HCT116 (cell line): ENCODE data around the gene ZNF438. TPM values are rescaled to one million over a fixed set of nuclear protein-coding genes. Genes with fewer than 3 reads are reported as not detected.

ENCODE experiments used
- ATAC-seq: fragments of 200-7000 bp; cut with Tn5 transposase; 2 replicates; pipeline ENCODE4 v1.9.1; 2020; ENCODE audit warnings: mild to moderate bottlenecking, moderate library complexity
- BruUV-seq: library from RNA; stranded (reverse); fragments of 400-500 nt; replicated peaks from 2 replicates; lab custom pipeline; 2021; lab: Mats Ljungman, UMichigan
- CTCF ChIA-PET: fragments of 300-600 bp; sonication (Branson Sonifier 250); formaldehyde crosslinking; loops from one replicate; lab custom pipeline; 2021; ENCODE audit warnings: antibody characterized with exemption; lab: Charles Lee
- POLR2A ChIA-PET: fragments of 300-600, 350-600 bp; sonication (Branson Sonifier 250); formaldehyde crosslinking; loops from one replicate; lab custom pipeline; 2021; ENCODE audit warnings: antibody characterized with exemption; lab: Charles Lee
- RAD21 ChIA-PET, 2 experiments: fragments of 300-600 bp; sonication (Branson Sonifier 250); formaldehyde crosslinking; loops; one replicate each; lab custom pipeline; 2023; ENCODE audit warnings: low total read pairs in 2 of 2; ENCODE audit not compliant: uncharacterized antibody in 2 of 2, unreplicated experiment in 2 of 2, low non-redundant PET in 1 of 2; lab: Charles Lee
- DNase-seq: peaks from one replicate; pipeline ENCODE4 v3.0.0-alpha.2; 2010; ENCODE audit warnings: low read depth, low spot score
- H2AFZ ChIP-seq: fragments of 200-600 bp; shearing (Covaris generic), sonication (generic); 2 replicates; pipeline ENCODE4 v1.6.1; 2017; ENCODE audit warnings: low read depth, mixed run types, mixed read lengths, antibody characterized with exemption, low read length; ENCODE audit not compliant: poor library complexity, severe bottlenecking
- H3K27ac ChIP-seq: 2 replicates; pipeline ENCODE4 v1.5.1; 2012; ENCODE audit warnings: low read depth, low read length
- H3K27me3 ChIP-seq: fragments of 200-600 bp; sonication (generic); 2 replicates; pipeline ENCODE4 v1.6.1; 2016; ENCODE audit warnings: mixed run types, low read length, mixed read lengths; ENCODE audit not compliant: insufficient read depth
- H3K36me3 ChIP-seq, 2 experiments: fragments of 200-500 bp in 1 of 2; fragments of 200-600 bp in 1 of 2; sonication (Bioruptor generic) in 1 of 2; sonication (generic) in 1 of 2; 2 replicates each; pipeline versions ENCODE4 v1.5.1 to v1.6.1; 2014 to 2016; ENCODE audit warnings: low read length in 2 of 2, inconsistent platforms in 1 of 2, mixed read lengths in 1 of 2, mixed run types in 1 of 2; ENCODE audit not compliant: insufficient read depth in 2 of 2, control insufficient read depth in 1 of 2
- H3K4me1 ChIP-seq, 2 experiments: fragments of 200-600 bp in 1 of 2; sonication (generic) in 1 of 2; 2 replicates each; pipeline versions ENCODE4 v1.5.1 to v1.6.1; 2012 to 2017; ENCODE audit warnings: low read length in 2 of 2, inconsistent platforms in 1 of 2, mild to moderate bottlenecking in 1 of 2, mixed read lengths in 1 of 2, mixed run types in 1 of 2, moderate library complexity in 1 of 2; ENCODE audit not compliant: insufficient read depth in 2 of 2, control insufficient read depth in 1 of 2
- H3K4me2 ChIP-seq: fragments of 200-600 bp; sonication (generic); 2 replicates; pipeline ENCODE4 v1.6.1; 2017; ENCODE audit warnings: mixed run types, low read length, mixed read lengths
- H3K4me3 ChIP-seq, 2 experiments: fragments of 200-600 bp in 1 of 2; sonication (generic) in 1 of 2; replicated peaks in 1 of 2; 2 replicates each; pipeline ENCODE4 v1.5.1; 2011 to 2016; ENCODE audit warnings: low read length in 2 of 2, control low read depth in 1 of 2, low read depth in 1 of 2, mild to moderate bottlenecking in 1 of 2, mixed read lengths in 1 of 2, mixed run types in 1 of 2
- H3K79me2 ChIP-seq: fragments of 200-600 bp; sonication (generic); 2 replicates; pipeline ENCODE4 v1.6.1; 2017; ENCODE audit warnings: mild to moderate bottlenecking, mixed run types, low read length, moderate library complexity, mixed read lengths; ENCODE audit not compliant: insufficient read depth
- H3K9ac ChIP-seq: fragments of 200-600 bp; sonication (generic); 2 replicates; pipeline ENCODE4 v1.6.1; 2016; ENCODE audit warnings: low read length, mixed read lengths
- H3K9me2 ChIP-seq: fragments of 200-600 bp; sonication (generic), shearing (Covaris generic); 2 replicates; pipeline ENCODE4 v1.6.1; 2017; ENCODE audit warnings: mixed run types, mild to moderate bottlenecking, moderate library complexity; ENCODE audit not compliant: insufficient read depth
- H3K9me3 ChIP-seq, 2 experiments: fragments of 200-500 bp in 1 of 2; fragments of 200-600 bp in 1 of 2; sonication (Bioruptor generic) in 1 of 2; sonication (generic) in 1 of 2; 2 replicates each; pipeline ENCODE4 v1.6.1; 2014 to 2017; ENCODE audit warnings: low read length in 2 of 2, mixed read lengths in 2 of 2, inconsistent platforms in 1 of 2, low read depth in 1 of 2, mild to moderate bottlenecking in 1 of 2, mixed run types in 1 of 2, moderate library complexity in 1 of 2; ENCODE audit not compliant: control insufficient read depth in 1 of 2, insufficient read depth in 1 of 2
- H4K20me1 ChIP-seq: fragments of 200-600 bp; sonication (generic), shearing (Covaris generic); 2 replicates; pipeline ENCODE4 v1.6.1; 2017; ENCODE audit warnings: mixed run types, mild to moderate bottlenecking, moderate library complexity; ENCODE audit not compliant: insufficient read depth
- CBX3 ChIP-seq: IDR thresholded peaks from 2 replicates; pipeline ENCODE4 v1.6.1; 2012; ENCODE audit warnings: low read depth
- CEBPB ChIP-seq: IDR thresholded peaks from 2 replicates; pipeline ENCODE4 v1.6.1; 2012; ENCODE audit warnings: low read depth
- EZH2 ChIP-seq: fragments of 200-600 bp; sonication (generic); IDR thresholded peaks from 2 replicates; pipeline ENCODE4 v1.6.1; 2017; ENCODE audit warnings: antibody characterized with exemption, mixed run types
- FOSL1 ChIP-seq: IDR thresholded peaks from 2 replicates; pipeline ENCODE4 v1.6.1; 2012; ENCODE audit warnings: low read depth
- POLR2AphosphoS5 ChIP-seq: IDR thresholded peaks from 2 replicates; pipeline ENCODE4 v1.6.1; 2011; ENCODE audit warnings: mild to moderate bottlenecking, low read depth, low read length, moderate library complexity
- SIN3A ChIP-seq: IDR thresholded peaks from 2 replicates; pipeline ENCODE4 v1.6.1; 2012; ENCODE audit warnings: low read depth
- SP1 ChIP-seq: IDR thresholded peaks from 2 replicates; pipeline ENCODE4 v1.6.1; 2012; ENCODE audit warnings: low read depth
- SRF ChIP-seq: IDR thresholded peaks from 2 replicates; pipeline ENCODE4 v1.6.1; 2012; ENCODE audit warnings: low read depth
- TCF7L2 ChIP-seq: IDR thresholded peaks from 2 replicates; pipeline ENCODE4 v1.7.0; 2011; ENCODE audit warnings: borderline replicate concordance, inconsistent platforms; ENCODE audit not compliant: insufficient read depth, insufficient read length; ENCODE audit errors: extremely low read depth
- YY1 ChIP-seq: IDR thresholded peaks from 2 replicates; pipeline ENCODE4 v1.6.1; 2011; ENCODE audit warnings: low read length, low read depth, moderate library complexity, mild to moderate bottlenecking; ENCODE audit not compliant: insufficient replicate concordance; ENCODE audit errors: extremely low read depth
- intact Hi-C: fragments of 100-400 bp; cut with micrococcal nuclease; formaldehyde crosslinking; loops from 2 replicates; pipeline ENCODE4 v1.10.0; 2022
- total RNA-seq: library from RNA; stranded (reverse); gene quantifications from one replicate; pipeline ENCODE4 v1.2.1, GENCODE V29; 2021; ENCODE audit not compliant: unreplicated experiment
- TF ChIP-seq, protein P1 (sequence below): IDR thresholded peaks from 2 replicates; pipeline ENCODE4 v1.6.1; 2011; ENCODE audit warnings: mild to moderate bottlenecking, low read length, moderate library complexity; ENCODE audit not compliant: insufficient replicate concordance; ENCODE audit errors: extremely low read depth
- TF ChIP-seq, protein P2 (sequence below): IDR thresholded peaks from 2 replicates; pipeline ENCODE4 v1.6.1; 2012
- TF ChIP-seq, protein P3 (sequence below): IDR thresholded peaks from 2 replicates; pipeline ENCODE4 v1.6.1; 2012; ENCODE audit warnings: low read depth

ZNF438 gene
- total RNA-seq, 1 experiment from 2014 or later = 3.3 TPM

DNA sequence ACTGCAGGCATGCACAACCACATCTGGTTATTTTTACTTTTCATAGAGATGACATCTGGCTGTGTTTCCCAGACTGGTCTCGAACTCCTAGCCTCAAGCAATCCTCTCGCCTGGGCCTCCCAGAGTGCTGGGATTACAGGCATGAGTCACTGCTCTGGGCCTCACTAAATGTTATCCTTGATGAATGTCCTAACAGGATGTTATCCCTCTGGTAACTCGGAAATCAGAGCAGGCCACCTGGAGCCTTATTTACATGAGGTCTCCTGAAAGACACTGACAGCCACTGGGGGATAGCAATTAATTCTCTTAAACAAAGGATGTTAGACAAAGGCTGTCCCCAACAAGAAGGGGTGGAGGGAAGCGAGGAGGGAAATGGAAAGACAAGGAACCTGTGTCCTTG, 4.5 kb upstream of the ZNF438 start:
- Histone ChIP-seq H3K4me1 (peaks cover 4 to 35% of the 10 kb centered on the region in 2 experiments; a peak in 3 of 4 replicates), H3K4me3 (no peak overlapping the region), H4K20me1 (no peaks in the 10 kb centered on the region), H3K4me2 (peak overlapping the region; percentile 12; the same call in 1 of the 2 replicates), H3K27ac (no peak overlapping the region), H3K9me2 (no peaks in the 10 kb centered on the region), H3K79me2 (no peaks in the 10 kb centered on the region), H2AFZ (no peak overlapping the region), H3K27me3 (no peaks in the 10 kb centered on the region), H3K9me3 (no peaks in the 10 kb centered on the region), H3K36me3 (no peaks in the 10 kb centered on the region), H3K9ac (no peak overlapping the region)
- DNase-seq = no peak
- TF ChIP-seq EZH2 (no peak), FOSL1 (0 out of 2 replicates have a peak, but pooled peaks have one; percentile 5)
- intact Hi-C loops = no loop called here
- ATAC-seq = no peak
- ChIA-PET CTCF (no interaction called here), POLR2A (no interaction called here), RAD21 (no interaction called here)
- BruUV-seq = no TSS peak

DNA sequence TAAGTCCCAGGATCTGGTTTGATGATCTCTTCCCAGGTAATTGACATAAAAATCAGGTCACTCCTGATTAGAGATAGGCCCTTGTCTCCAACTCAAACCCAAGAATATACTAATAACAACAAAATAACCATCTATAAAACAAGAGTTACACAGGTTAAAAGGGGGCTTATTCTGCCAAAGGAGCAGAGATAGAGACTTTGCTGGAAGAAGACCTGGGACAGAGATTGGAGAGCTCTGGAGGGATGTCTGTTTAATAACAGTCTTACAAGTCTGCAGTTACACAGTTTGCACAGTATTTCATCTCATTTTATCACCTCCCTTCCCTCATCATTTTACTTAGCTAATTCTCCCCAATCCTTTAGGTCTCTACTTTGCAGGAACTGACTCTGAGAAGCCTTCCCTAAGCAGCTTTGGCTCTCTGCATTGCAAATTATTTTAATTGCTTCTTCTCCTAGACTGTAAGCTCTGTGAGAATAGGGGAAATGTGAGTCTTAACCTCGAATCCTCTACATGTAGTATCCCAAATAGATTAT, 3.7 kb upstream of the ZNF438 start:
- Histone ChIP-seq H3K79me2 (no peaks in the 10 kb centered on the region), H3K9ac (no peak overlapping the region), H3K27me3 (no peaks in the 10 kb centered on the region), H3K4me1 (peaks cover 8 to 41% of the 10 kb centered on the region in 2 experiments), H2AFZ (no peak overlapping the region), H3K4me2 (no peak overlapping the region), H3K4me3 (no peak overlapping the region)
- ChIA-PET POLR2A (no interaction called here), RAD21 (no interaction called here)
- TF ChIP-seq SP1 (no peak), SRF (no peak), YY1 (no peak), POLR2AphosphoS5 (no peak), EZH2 (no peak), TCF7L2 (no peak), CEBPB (no peak), CBX3 (no peak), SIN3A (no peak)
- TF ChIP-seq, protein P1, sequence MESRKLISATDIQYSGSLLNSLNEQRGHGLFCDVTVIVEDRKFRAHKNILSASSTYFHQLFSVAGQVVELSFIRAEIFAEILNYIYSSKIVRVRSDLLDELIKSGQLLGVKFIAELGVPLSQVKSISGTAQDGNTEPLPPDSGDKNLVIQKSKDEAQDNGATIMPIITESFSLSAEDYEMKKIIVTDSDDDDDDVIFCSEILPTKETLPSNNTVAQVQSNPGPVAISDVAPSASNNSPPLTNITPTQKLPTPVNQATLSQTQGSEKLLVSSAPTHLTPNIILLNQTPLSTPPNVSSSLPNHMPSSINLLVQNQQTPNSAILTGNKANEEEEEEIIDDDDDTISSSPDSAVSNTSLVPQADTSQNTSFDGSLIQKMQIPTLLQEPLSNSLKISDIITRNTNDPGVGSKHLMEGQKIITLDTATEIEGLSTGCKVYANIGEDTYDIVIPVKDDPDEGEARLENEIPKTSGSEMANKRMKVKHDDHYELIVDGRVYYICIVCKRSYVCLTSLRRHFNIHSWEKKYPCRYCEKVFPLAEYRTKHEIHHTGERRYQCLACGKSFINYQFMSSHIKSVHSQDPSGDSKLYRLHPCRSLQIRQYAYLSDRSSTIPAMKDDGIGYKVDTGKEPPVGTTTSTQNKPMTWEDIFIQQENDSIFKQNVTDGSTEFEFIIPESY = no peak
- TF ChIP-seq, protein P2, sequence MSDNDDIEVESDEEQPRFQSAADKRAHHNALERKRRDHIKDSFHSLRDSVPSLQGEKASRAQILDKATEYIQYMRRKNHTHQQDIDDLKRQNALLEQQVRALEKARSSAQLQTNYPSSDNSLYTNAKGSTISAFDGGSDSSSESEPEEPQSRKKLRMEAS = no peak
- TF ChIP-seq, protein P3, sequence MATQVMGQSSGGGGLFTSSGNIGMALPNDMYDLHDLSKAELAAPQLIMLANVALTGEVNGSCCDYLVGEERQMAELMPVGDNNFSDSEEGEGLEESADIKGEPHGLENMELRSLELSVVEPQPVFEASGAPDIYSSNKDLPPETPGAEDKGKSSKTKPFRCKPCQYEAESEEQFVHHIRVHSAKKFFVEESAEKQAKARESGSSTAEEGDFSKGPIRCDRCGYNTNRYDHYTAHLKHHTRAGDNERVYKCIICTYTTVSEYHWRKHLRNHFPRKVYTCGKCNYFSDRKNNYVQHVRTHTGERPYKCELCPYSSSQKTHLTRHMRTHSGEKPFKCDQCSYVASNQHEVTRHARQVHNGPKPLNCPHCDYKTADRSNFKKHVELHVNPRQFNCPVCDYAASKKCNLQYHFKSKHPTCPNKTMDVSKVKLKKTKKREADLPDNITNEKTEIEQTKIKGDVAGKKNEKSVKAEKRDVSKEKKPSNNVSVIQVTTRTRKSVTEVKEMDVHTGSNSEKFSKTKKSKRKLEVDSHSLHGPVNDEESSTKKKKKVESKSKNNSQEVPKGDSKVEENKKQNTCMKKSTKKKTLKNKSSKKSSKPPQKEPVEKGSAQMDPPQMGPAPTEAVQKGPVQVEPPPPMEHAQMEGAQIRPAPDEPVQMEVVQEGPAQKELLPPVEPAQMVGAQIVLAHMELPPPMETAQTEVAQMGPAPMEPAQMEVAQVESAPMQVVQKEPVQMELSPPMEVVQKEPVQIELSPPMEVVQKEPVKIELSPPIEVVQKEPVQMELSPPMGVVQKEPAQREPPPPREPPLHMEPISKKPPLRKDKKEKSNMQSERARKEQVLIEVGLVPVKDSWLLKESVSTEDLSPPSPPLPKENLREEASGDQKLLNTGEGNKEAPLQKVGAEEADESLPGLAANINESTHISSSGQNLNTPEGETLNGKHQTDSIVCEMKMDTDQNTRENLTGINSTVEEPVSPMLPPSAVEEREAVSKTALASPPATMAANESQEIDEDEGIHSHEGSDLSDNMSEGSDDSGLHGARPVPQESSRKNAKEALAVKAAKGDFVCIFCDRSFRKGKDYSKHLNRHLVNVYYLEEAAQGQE = no peak
- TF ChIP-seq, all 23 proteins: peak for 0
- CTCF ChIA-PET = no interaction called here
- no peak for ATAC-seq
- Histone ChIP-seq H4K20me1 (no peaks in the 10 kb centered on the region), H3K36me3 (no peaks in the 10 kb centered on the region), H3K27ac (no peak overlapping the region), H3K9me2 (no peaks in the 10 kb centered on the region), H3K9me3 (no peaks in the 10 kb centered on the region)
- no peak for DNase-seq
- no TSS peak for BruUV-seq
- intact Hi-C loops = no loop called here
